GM21528 (cell line): ENCODE results near the gene SQOR.

Source experiments
- ATAC-seq: cut with Tn5 transposase; IDR thresholded peaks from one replicate; pipeline ENCODE4 v1.9.1; 2021; ENCODE audit warnings: mild to moderate bottlenecking, moderate library complexity; ENCODE audit not compliant: unreplicated experiment, low FRiP score

Gene SQOR

DNA sequence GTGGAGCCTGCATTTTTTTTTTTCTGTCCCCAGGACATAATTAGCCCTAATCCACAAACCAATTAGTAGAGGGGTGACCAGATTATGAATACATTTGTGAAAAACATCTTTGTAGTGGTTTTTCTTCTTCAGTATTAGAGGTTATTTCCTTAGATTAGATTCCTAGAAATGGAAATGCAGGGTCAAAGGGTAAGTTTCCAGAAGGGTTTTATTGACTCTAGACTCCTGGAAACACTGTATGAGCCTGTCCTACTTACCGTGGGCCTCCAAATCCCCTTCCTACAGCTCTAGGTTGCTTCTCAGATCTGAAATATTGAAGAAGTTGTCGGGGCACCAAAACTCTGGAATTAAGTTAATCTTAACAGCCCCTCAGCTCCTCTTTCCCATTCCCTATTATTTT lies 22.4 kb downstream of the SQOR start:
- no peak for ATAC-seq

DNA sequence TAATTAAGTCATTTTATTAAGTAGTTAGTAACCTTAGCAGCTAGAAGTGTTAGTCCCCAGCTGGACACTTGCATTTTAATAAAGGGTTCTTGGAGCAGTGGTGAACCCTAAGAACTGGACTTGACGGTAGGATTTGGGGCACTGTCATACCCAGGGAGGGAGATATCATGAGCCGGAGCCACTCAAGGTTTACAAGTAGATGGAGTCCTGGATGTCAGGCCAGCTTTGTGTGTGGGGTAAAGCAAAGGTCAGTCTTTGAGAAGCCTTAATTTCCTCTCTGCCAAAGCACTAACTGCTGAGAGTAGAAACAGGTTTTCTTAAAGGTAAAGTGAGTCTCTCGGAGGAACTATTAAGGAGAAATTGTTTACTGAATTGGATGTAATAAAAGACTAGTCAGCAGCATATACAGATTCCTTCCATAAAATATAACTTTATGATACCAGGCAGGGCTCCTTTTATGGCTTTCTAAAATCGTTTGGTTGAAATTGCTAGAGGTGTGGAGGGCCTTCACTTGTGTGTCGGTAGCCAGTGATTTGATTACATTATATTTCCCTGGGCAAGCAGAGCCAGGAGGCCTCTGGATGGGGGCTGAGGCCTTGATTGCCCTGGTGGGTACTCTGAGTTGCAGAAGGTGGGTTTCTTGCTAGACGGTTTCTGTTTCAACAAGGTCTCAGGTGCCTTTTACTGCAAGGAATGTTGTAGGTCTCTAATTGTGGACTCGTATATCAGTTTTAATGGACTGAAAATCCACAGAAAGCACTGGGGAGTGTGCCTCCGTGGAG lies 23.1 kb downstream of the SQOR start:
- ATAC-seq, result no peak

DNA sequence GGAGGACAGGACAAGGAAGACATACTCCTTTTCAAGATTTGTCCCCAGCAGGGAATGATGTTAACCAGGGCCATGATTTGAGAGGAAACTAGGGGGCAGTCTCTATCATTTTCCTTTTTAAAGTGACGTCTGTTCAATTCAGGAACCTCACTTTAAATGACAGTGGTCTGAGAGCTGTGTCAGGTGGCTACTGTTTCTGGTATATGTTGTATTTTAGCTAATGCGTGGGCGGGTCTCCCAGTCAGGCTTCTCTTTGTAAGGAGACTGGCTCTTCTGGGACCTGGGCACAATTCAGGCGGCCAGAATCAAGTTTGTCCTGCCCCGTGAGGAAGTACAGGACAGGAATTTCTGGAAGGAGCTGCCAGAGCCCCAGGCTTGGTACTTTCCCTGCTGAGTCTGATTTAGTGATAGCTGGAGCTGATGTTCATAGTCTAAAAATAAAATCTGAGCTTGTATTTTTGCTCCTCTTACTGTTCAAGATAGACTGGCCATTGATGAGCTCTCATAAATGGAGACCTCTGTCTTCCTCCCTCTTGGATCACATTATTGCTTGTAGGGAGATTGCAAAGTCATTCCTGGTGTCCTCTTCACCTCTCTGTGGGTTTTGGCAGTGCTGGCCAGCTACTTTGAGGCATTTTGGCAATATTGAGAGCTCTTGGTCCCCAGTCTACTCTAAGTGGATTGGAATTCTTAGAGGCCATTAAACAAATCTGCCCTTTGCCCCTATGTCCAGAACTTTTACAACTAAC lies 25.6 kb downstream of the SQOR start:
- no peak for ATAC-seq

DNA sequence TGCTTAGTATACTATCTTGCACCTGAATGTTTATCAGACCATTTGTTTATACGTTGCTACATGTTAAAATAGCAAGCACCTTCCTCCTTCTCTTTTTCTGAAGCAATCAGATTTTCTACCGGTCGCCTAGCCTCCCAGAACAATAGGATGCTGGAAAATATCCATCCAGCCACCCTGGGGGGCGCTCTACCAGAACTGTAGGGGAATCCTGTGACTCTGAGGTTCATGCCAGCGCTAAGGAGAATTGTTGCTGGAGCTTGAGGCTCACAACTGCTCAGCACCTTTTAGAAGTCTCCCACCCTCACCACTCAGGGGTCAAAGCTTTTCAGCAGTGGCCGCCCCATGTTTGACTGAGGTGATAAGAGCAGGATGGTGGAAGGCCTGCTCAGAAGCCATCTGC lies 27.5 kb downstream of the SQOR start:
- ATAC-seq, result no peak

DNA sequence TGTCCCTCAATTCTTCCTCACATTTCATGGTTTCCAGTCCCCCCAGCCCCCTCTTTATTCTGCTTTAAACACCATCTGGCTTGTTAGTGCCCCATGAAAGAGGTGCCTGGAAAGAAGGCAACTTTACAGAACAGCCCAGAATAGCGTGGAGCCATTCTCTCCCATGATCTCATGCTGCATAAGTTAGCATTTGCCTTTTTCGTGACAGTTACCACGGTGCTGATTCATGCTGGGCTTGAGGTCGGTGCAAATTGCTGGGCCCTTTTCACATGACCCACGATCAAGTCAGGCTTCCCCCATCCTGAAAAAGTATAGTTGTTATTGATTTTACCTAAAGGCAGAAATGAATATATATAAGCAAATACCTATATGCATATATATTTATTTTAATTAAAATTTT lies 29.6 kb downstream of the SQOR start:
- no peak for ATAC-seq

DNA sequence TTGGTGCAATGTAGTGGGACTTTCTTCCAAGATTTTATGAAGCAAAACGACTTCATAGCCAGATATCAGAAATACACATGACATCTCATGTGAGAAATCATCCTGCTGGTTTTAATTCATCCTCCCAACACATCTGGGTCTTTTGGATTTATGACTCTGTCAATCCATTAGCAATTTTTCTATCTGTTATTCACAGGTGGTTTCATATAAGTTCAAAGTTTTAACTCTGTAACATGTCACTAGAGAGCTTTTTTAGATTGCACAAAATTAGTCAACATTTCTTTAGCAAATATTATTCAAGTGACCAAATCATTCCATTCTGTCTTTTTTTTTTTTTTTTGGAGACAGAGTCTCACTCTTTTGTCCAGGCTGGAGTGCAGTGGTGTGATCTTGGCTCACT lies 30.4 kb downstream of the SQOR start:
- no peak for ATAC-seq

DNA sequence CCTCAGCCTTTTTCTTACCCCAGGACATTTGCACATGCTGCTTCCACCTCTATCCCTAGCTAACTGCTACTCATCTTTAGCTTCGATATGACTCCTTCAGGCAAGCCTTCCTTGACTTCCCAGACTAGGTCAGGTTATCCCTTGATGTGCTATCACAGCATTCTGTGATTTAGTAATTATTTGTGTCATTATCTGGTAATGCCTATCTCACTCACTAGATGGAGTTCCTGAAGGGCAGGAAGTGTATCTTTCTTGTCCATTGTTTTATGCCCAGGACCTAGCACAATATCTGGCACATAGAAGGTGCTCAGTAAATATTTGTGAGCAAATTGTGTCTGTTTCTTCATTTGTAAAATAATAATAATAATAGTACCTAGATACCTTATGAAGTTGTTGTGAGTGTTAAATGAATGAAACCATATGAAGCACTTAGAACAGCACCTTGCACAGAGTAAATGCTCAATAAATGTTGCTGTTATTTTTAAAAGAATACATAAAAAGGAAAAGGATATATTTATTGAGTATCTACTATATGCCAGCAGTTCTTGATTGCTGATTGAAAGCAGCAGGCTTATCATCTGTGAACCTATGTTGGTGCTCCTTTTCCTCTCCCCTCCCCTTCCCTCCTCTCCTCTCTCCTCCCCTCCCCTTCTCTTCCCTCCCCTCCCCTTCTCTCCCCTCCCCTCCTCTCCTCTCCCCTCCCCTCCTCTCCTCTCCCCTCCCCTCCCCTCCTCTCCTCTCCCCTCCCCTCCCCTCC lies 31.5 kb downstream of the SQOR start:
- ATAC-seq, result no peak

DNA sequence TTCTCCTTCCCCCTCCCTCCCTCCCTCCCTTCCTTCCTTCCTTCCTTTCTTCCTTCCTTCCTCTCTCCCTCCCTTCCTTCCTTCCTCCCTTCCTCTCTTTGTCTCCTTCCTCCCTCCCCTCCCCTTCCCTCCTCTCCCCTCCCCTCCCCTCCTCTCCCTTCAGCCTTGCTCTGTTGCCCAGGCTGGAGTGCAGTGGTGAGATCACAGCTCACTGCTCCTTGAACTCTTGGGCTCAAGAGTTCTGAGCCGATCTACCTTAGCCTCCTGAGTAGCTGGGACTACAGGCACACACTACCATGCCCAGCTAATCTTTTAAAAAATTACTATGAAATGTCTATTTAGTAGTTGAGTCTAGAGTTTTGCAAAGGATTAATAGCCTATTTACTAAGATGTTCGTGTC lies 32.2 kb downstream of the SQOR start:
- ATAC-seq, result no peak

DNA sequence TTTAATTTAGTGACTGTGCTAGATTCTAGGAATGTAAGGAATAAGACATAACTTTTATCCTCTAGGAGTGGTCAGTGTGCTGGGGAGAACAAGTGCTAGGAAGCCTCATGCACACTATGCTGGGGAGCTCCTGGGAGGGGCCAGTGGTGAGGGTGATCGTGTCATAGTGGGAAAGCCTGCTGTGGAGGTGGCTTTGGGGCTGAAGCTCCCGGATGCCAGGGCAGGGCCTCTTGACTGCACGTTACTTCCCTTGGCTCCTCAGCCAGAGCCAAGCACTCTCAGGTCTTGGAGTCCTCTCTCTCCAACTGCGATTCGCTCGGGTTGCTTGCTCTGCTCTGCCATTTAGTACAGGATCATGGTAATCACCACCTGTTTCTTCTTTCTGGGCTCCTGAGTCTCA lies 33.6 kb downstream of the SQOR start:
- ATAC-seq, result no peak

DNA sequence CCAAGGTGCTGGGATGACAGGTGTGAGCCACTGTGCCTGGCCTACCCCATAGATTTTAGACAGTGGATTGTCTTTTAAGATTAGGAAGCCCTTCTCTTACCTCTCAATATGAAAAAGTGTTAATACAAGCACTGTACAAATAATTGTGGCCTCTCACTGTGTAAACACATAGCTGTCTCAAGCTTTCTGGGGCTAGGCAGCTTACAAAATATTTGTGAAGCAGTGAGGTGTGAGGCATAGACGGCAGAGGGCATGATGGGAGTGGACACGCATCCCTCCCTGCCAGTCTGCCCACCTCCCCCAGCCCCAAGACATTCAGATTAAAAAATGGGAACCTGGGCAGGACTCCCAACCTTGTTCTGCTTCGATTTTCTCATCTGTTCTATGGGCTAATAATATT lies 34.6 kb downstream of the SQOR start:
- ATAC-seq, result no peak

DNA sequence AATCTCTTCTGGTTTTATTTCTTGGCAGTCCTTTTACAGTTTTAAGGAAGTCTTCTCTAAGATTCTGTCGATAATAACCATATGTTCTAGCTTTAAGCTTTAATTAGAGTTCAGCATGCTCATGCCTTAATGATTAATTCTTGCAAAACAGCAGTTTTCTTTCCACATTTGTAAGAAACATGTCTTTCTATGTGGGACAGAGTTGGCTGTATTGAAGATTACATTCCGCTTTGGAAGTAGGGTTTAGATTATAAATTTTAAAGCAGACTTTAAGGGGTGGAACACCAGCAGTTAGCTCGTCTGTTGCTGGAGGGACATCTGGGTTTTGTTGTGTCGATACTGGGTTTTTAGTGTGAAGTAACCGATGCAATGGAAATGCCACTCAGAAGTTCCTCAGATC lies 35.3 kb downstream of the SQOR start:
- ATAC-seq, result no peak

DNA sequence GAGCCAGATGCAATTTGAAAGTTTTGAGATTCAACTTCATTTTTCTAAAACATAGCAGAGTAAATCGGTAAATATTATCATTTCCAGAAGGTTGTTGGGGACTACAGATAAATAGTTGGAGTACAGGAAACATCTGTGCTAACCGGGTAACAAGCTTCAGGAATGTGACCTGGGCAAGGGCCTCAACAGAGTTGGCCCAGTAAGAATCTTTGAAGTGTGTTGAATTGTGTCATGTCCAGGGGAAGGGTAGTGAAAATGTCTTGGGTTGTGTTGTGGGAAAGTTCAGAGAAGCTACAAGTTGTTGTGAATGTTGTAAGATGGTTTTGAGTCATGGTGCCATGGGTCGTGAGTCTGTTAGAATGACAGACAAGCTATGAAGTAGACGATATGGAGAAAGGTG lies 35.7 kb downstream of the SQOR start:
- ATAC-seq, result no peak

DNA sequence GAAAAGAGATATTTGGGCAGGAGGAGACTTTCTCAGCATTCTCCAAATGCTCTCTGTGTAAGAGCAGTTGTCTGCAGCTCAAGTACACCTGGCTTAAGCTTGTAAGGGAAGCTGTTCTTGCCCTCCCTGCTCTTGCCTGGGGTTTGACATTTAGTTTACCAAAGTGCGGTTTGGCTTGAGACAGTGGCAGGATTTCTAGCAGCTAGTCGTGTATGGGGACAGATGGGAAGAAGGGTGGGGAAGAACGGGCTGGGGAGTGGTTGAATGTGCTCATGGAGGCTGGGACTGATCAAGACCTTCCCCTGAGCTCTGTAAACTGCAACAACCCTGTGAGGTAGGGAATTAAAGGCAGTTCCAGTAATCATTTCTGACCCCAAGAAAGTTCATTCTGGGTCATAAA lies 39.8 kb downstream of the SQOR start:
- no peak for ATAC-seq

DNA sequence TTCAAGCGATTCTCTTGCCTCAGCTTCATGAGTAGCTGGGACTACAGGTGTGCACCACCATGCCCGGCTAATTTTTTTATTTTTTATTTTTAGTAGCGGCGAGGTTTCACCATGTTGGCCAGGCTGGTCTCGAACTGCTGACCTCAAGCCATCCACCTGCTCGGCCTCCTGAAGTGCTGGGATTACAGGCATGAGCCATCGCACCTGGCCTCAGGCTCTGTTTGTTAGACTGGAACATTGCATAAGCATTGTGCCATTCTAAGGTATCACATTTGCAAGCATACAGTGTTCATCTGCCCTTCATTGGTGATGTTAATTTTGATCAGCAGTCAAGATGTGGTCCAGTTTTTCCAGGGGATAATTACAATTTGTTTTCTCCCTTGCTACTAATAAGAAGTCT lies 43.0 kb downstream of the SQOR start:
- ATAC-seq, result no peak

DNA sequence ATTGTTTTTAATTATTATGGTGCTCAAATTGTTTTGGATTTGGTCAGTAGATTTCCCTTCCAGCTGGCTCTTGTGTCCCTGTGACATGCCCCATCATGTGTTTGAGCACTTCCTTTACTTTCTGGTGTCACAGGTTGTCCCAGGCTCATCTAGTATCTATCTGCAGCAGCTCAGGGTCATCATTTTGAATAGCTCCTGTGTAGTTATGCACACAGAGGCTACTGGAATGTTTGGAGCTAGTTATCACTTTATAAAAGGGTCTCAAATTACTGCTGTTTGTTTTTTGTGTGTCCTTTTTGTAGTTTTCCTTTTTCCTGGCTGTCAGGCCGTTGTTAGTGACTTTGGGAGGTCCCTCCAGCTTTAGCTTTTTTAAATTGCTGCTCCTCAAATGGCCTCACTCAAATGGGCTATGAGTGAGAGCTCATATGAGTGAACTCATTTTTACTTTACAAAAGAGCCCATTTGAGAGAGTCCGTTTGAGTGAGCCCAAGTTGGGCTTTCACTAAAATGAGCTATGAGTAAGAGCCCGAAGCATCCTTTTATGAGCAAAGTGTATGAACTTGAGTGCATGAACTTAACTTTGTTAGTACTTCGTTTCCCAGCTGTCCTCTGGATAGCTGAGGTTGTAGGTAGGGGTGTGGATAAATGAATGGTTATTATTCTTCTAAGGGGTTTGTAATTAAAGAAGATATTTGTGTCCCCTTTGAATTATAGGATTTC lies 43.8 kb downstream of the SQOR start:
- ATAC-seq, result no peak

DNA sequence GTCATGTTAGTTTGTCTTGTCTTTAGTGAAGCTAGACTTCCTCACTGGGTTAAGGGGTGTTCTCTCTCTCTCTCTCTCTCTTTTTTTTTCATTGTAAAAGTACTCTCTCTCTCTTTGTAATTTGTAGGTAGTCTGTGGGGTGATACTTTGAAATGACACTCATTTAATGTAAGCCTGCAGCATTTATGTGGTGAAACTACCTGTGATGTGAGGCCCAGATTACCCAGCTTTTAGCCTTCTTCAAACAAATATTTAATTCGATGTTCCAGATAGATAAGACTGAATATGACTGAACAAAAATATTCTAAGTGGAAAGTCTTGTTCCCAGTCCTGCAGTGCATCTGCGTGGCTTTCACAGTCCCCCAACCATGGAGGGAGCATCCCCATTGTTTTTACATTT lies 49.7 kb downstream of the SQOR start:
- ATAC-seq, result no peak

DNA sequence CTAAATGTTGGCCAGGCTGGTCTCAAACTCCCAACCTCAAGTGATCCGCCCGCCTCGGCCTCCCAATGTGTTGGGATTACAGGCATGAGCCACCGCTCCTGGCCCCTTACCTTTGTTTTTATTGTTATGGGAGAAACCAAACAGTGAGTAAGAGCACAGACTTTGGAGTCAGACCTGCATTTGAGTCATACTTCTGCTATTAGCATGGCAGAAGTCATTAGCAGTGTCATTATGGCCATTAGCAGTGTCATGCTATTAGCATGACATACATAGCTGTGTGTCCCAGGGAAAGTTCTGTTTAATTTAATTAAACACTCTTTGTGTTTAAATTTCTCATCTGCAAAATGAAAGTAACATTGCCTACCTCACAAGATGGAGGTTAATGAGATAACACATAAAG lies 54.8 kb downstream of the SQOR start:
- ATAC-seq, result no peak

DNA sequence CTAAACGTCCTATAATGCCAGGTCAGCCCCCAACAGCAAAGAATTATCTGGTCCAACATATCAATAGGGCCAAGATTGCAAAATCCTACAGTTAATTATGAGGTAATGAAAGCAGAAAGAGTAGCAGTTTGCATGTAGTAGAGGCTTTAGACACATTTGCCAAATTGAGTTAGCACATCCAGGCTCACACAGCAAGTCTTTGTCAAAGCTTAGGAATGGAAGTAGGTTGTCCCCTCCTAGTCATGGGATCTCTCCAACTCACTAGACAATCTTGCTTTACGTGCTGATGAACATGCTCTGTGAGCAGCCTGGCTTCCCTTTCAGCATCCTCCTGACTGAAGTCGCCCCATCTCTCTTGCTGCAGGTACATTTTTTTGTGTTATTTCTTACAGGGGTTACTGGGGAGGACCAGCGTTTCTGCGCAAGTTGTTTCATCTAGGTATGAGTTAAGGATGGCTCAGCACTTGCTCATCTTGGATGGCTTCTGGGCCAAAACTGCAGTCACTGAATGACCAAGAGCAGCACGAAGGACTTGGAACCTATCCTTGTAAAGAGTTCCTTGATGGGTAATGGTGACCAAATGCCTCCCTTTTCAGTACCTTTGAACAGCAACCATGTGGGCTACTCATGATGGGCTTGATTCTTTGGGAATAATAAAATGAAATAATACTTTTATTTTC lies 55.9 kb downstream of the SQOR start:
- ATAC-seq, result no peak

DNA sequence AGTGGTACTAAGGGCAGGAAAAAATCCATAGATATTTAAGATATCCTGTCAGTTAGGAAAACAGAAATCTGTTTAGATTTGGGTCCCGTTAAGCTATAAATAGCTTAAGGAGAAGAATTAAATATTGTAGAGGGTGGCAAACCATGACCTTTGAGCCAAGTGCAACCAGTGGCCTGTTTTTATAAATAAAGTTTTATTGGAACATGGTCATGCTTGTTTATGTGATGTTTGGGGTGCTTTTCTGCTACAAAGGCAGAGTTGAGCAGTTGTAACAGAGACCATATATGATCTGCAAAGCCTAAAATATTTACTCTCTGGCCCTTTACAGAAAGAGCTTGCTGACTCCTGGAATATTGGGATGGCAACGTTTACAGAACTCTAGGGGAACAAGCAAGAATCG lies 66.3 kb downstream of the SQOR start:
- no peak for ATAC-seq

DNA sequence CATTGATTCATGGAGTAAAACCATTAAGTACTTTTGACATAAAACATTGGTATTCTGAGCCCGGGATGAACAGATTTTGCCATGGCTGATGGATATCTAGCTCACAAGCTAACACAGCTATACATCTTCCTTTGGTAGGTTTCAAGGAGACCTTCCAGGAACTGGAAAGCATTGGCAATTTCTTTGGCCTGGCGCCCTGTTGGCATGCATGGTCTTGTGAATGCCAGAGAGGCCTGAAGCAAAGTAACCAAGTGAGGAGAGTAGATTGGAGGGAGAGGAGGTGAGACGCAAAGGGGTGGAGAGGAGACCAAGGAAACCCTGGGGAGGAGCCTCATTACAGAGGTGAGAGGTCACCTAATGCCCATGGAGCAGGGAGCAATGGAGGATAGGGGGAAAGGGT lies 67.2 kb downstream of the SQOR start:
- ATAC-seq, result no peak
